Neural cell (in vitro differentiated cells): Measurements from ENCODE around the gene ADCY2.

ENCODE experiments used
- CTCF ChIP-seq: fragments of 450-650 bp; IDR thresholded peaks from 2 replicates; pipeline ENCODE4 v1.5.1; 2014; ENCODE audit warnings: antibody characterized with exemption, mild to moderate bottlenecking, moderate library complexity; ENCODE audit not compliant: poor library complexity, severe bottlenecking
- EP300 ChIP-seq: fragments of 450-650 bp; conservative IDR thresholded peaks from 2 replicates; pipeline ENCODE4 v1.6.1; 2014; ENCODE audit warnings: antibody characterized with exemption, mild to moderate bottlenecking, moderate library complexity; ENCODE audit not compliant: poor library complexity, severe bottlenecking
- EZH2 ChIP-seq: fragments of 200-600, 300-800 bp; shearing (Covaris generic), sonication (generic); IDR thresholded peaks from 2 replicates; pipeline ENCODE4 v1.6.1; 2014; ENCODE audit warnings: antibody characterized with exemption, low read length, borderline replicate concordance, mild to moderate bottlenecking; ENCODE audit not compliant: insufficient read depth, poor library complexity, severe bottlenecking
- POLR2AphosphoS5 ChIP-seq: IDR thresholded peaks from 2 replicates; pipeline ENCODE4 v1.6.1; 2012
- RAD21 ChIP-seq: fragments of 450-650 bp; conservative IDR thresholded peaks from 2 replicates; pipeline ENCODE4 v1.6.1; 2014; ENCODE audit warnings: antibody characterized with exemption, mild to moderate bottlenecking, moderate library complexity
- SMC3 ChIP-seq: fragments of 450-650 bp; conservative IDR thresholded peaks from 2 replicates; pipeline ENCODE4 v1.6.1; 2014; ENCODE audit warnings: antibody characterized with exemption, mild to moderate bottlenecking, moderate library complexity; ENCODE audit not compliant: poor library complexity
- TAF1 ChIP-seq: IDR thresholded peaks from 2 replicates; pipeline ENCODE4 v1.6.1; 2012; ENCODE audit warnings: low read depth

- TF ChIP-seq CTCF (no peak), POLR2AphosphoS5 (no peak), SMC3 (no peak), EP300 (no peak), EZH2 (no peak), TAF1 (no peak), RAD21 (no peak)
Measured at GRCh38 chr5:7872517-7873130, 476.7 kb downstream of the ADCY2 start.
